Fibroblast of pulmonary artery (primary cell): Measurements from ENCODE around the gene EXOC7.
A peak's percentile ranks its signal among the peaks of the same experiment; 100 is the strongest.
"Not testable (repeated sequence)": the region's sequence is repeated elsewhere in the genome, so short reads cannot be mapped to it uniquely, and the experiment has no call there.

ENCODE experiments used
- DNase-seq: peaks from one replicate; pipeline ENCODE4 v3.0.0-alpha.2; 2010; ENCODE audit warnings: low read depth
- H3K4me3 ChIP-seq: replicated peaks from 2 replicates; pipeline ENCODE4 v1.5.1; 2011; ENCODE audit warnings: low read depth, mild to moderate bottlenecking, control low read depth, low read length, moderate library complexity
- TF ChIP-seq, protein P1 (sequence below): IDR thresholded peaks from 2 replicates; pipeline ENCODE4 v1.5.1; 2011; ENCODE audit warnings: mild to moderate bottlenecking, control low read depth, low read length, inconsistent platforms; ENCODE audit errors: missing control alignments

The EXOC7 gene

DNA sequence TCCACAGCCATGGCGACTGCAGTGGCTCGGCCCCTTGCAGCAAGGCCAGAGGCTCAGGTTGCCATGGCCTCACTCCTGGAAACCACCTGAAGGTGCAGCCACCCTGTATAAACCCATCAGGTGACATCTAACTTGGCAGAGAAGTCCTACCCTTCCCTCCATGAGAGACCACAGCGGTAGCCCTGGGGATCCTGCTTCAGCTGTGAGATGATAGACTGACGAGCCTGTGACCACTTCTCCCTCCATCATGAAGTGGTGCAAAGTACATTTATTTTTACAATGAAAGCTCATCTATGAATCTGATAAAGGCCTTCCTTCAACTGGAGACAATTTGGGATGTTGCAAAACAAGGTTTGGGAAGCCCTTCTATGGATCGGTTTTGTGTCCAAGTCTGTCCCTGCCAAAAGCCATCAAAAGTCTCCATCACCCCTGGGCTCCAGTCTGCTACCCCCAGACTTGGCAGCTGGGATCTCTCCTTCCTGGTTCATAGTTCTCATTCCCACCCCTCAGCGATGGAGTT is 22.8 kb downstream of the EXOC7 start:
- H3K4me3 ChIP-seq: no peak overlapping the region
- TF ChIP-seq, protein P1, sequence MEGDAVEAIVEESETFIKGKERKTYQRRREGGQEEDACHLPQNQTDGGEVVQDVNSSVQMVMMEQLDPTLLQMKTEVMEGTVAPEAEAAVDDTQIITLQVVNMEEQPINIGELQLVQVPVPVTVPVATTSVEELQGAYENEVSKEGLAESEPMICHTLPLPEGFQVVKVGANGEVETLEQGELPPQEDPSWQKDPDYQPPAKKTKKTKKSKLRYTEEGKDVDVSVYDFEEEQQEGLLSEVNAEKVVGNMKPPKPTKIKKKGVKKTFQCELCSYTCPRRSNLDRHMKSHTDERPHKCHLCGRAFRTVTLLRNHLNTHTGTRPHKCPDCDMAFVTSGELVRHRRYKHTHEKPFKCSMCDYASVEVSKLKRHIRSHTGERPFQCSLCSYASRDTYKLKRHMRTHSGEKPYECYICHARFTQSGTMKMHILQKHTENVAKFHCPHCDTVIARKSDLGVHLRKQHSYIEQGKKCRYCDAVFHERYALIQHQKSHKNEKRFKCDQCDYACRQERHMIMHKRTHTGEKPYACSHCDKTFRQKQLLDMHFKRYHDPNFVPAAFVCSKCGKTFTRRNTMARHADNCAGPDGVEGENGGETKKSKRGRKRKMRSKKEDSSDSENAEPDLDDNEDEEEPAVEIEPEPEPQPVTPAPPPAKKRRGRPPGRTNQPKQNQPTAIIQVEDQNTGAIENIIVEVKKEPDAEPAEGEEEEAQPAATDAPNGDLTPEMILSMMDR: no peak
- no peak for DNase-seq

DNA sequence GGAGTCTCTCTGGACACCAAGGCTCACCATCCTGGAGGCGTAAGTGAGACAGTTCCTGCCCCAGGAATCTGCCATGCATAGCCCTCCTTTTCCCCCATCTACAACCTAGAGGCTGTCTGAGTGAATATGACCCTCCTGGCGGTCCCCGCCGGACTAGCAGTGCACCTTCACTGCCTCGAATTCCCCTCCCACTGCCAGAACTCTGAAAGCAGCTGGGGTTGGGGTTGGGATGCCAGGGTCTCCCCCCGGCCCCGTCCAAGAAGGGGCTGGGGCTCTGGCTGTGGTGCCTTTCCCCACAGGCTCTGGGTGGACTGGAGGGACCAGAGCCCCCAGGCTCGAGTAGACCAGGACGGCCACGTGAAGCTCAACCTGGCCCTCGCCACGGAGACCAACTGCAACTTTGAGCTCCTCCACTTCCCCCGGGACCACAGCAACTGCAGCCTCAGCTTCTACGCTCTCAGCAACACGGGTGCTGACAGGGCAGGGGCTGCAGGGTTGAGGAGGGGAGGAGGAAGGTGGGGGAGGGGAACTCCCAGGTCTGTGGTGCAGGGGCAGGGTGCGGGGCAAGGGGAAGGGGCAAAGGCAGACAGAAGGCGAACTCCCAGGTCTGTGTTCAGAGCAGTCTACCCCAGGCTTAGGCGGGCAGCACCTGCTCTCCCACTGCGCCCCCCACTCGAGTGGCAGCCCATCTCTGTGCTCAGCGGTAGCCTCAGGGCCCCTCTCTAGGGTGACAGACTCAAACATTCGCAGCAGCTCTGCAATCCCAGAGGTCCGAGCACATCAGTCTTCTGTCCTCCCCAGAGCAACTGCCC is 23.4 kb downstream of the EXOC7 start:
- TF ChIP-seq, protein P1: peak; percentile 5
- no peak overlapping the region for H3K4me3 ChIP-seq
- DNase-seq: no peak

DNA sequence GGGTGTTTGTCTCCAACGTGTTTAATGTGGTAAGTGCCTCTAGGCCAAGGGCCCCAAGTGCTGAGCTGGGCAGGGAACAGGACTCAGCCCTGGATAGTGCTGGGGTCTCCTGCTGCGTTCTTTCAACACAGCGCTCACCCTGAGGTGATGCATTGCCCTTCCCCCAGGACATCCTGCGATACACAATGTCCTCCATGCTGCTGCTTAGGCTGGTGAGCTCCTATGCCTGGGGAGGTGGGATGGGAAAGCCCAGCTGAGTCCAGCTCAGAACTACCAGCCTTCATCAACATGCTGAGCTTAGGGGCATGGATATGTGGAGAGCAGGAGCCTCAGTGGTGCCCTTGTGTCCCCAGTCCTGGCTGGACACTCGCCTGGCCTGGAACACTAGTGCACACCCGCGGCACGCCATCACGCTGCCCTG is 24.0 kb downstream of the EXOC7 start:
- TF ChIP-seq, protein P1: no peak
- DNase-seq: no peak
- no peak overlapping the region for H3K4me3 ChIP-seq

DNA sequence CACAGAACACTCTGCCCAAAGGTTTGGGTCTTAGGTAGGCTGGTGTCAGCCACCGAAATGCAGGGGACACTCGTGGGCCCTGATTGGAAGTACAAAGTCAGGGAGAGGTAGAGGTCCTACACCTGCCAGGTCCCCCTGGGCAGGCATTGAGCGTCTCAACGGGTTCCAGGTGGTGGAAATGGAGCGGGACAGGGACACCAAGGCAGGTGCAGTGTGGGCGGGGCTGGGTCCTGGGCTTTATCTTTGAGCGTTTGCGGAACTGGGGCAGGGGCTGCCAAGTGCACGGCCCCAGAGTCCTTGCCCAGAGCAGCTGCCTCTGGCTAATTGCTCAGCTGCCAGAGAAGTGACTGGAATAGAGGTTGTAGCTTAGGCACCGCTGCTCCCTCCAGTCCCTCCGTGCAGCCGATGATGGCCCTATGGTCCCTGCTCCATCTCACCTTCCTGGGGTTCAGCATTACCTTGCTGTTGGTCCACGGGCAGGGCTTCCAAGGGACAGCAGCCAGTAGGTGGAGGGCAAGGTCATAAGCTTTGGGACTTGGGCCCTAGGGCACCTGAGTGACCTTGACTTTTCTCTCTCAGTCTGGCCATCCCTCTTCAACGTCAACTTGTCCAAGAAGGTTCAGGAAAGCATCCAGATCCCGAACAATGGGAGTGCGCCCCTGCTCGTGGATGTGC is 24.6 kb downstream of the EXOC7 start, which contains the start of gene ZACN:
Gene ZACN, plus strand, starts transcription at position 323 of the 675 bp plus-strand sequence. Its CDS starts 83 bp downstream, at position 406.
- TF ChIP-seq, protein P1: no peak
- DNase-seq: no peak
- no peak within 1 kb of the TSS for H3K4me3 ChIP-seq

DNA sequence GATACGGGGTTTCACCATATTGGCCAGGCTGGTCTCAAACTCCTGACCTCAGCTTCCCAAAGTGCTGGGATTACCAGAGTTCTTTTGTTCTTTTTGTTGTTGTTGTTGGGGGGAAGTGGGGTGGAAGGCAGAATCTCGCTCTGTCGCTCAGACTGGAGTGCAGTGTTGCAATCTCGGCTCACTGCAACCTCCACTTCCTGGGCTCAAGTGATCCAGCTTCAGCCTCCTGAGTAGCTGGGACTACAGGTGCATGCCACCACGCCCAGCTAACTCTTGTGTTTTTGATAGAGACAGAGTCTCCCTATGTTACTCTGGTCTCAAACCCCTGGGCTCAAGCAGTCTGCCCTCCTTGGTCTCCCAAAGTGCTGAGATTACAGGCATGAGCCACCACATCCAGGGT is 25.2 kb downstream of the EXOC7 start:
- H3K4me3 ChIP-seq, DNase-seq: not testable (repeated sequence)

DNA sequence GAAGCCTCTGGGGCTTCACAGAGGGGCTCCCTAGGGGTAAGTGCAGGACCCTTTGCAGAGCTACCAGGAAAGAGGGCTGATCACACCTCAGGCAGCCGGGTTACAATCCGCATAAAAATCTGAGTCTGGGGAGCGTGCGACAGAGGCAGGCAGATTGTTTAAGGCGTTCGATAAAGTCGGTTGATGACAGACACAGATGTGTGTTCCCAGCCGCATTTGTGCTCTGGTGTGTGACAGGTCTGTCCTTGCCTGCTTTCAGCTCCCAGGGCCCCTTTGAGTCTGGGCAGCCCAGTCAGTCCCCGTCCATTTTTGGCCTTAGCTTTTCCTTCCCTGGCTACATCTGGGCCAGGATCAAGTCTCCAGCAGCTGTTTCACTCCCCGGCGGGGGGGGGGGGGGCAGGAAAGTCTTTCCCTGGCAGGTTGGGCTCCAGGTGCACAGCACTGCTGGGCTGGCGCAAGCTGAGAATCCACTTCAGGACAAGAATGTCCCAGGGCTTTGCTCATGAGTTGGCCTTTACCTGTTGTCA is 25.9 kb downstream of the EXOC7 start:
- H3K4me3 ChIP-seq: no peak overlapping the region
- DNase-seq: no peak
- TF ChIP-seq, protein P1: no peak
